Urothelium cell line (cell line): ENCODE measurements around the gene PLN.

ENCODE experiments used
- DNase-seq: peaks from one replicate; pipeline ENCODE4 v3.0.0; 2011; ENCODE audit warnings: low spot score, mixed read lengths
- FAIRE-seq: peaks from 2 replicates; lab custom pipeline; 2011; peaks lifted over from hg19 to GRCh38; lab: Jason Lieb, UNC

Gene PLN

DNA sequence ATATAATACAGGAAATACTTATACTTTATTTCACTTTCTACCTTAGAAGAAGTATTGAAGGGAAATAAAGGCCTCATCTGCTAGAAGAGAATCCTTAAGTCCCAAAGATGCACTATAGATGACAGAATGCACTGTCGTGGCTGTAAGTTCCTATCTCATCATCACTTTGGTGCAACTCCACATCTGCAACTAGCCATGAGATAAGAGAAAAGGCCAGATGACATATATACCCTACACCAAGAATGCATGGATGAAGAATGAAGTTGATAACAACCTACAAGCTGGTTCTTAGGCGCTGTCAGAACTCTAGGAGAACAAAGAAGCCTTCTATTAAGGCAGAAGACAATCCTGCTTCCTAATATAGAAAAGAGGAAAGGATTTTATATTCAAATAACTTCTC lies 11.6 kb upstream of the PLN start:
- FAIRE-seq: no peak
- no peak for DNase-seq

DNA sequence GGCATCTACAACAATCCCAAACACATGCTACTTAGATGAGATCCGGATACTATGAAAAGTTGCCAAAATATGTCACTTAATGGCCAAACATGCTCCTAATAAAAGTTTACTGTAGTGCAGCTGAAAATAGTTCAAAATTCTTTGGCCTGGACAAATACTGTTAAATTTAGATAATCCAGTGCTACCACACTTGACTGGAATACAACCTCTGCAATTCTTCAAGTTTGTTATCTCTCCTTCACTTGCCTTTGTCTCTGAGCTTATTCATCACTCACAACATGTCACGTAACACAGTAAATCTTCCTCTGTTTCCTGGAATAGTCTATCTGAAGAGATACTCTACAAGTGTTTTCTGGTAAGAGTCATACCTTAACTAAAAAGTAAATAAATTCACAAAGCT lies 10.5 kb upstream of the PLN start:
- DNase-seq: no peak
- FAIRE-seq: no peak

- DNase-seq: peak; percentile 22
- no peak for FAIRE-seq
Observed at GRCh38 chr6:118542184-118542952, 5.7 kb upstream of the PLN start.

DNA sequence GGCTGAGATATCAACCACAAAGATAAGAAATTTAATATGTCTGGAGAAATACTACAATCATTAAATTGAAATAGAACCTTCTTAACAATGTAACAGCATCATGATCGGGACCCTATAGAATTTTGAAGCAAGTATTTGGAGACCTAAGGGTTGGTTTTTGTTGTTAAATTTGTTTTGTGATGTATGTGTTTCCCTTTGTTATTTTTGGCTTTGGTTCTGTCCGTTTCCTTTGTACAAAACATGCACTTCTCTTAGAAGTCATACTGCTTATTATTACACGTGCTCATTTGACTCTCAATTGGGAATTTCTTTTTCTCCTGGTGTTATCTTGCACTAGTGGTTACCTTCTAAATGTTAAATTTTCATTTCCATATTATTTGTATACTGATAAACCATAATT lies 4.0 kb upstream of the PLN start:
- FAIRE-seq: no peak
- no peak for DNase-seq

- no peak for DNase-seq
- FAIRE-seq: no peak
Observed at GRCh38 chr6:118546164-118546879, 1.8 kb upstream of the PLN start.

- no peak for DNase-seq
- no peak for FAIRE-seq
Observed at GRCh38 chr6:118546880-118547218, 1.2 kb upstream of the PLN start.

DNA sequence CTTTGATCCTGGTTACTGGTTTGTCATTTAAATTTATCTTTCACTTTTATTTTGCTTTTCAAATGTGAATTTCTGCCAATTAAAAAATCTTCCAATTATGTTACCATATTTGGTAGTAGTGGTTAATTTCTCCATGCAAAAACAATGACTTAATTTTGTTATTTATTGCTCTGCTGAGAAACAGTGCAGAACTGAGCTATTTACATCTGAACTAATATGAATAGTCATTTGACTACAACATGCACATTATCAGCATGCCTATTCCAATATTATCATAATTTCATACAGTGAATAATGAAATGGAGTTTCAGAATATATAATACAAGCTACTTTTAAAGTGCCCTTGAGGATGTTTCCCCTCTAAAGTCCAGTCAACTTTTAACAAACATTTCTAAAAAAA lies 517 bp downstream of the PLN start:
- no peak for FAIRE-seq
- no peak for DNase-seq

- FAIRE-seq (no peak), DNase-seq (peak; percentile 6)
Observed at GRCh38 chr6:118551063-118552053, 3.3 kb downstream of the PLN start.

GRCh38 chr6:118553132-118553531 lies 5.0 kb downstream of the PLN start:
- no peak for FAIRE-seq
- no peak for DNase-seq

DNA sequence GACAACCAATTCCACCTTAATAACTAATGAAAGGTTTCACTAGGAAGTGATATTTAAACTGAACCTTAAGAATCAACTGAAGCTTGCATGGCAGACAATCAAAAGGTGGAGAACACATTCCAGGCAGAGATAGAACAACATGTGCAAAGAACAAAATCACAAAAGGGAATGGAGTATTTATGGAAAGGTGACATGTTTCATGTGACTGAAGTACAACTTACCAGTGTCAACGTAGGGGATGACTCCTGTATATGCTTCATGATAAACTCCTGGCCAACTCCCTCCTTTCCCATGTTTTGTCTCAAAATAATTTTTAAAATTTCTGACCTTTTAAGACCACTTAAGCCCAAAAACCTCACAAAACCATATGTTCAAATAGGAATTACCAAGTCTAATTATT lies 6.6 kb downstream of the PLN start:
- DNase-seq: no peak
- FAIRE-seq: no peak

- no peak for DNase-seq
- FAIRE-seq: no peak
Observed at GRCh38 chr6:118558464-118559217, 10.5 kb downstream of the PLN start.

- FAIRE-seq (no peak), DNase-seq (no peak)
Observed at GRCh38 chr6:118559659-118560058, 11.6 kb downstream of the PLN start.

DNA sequence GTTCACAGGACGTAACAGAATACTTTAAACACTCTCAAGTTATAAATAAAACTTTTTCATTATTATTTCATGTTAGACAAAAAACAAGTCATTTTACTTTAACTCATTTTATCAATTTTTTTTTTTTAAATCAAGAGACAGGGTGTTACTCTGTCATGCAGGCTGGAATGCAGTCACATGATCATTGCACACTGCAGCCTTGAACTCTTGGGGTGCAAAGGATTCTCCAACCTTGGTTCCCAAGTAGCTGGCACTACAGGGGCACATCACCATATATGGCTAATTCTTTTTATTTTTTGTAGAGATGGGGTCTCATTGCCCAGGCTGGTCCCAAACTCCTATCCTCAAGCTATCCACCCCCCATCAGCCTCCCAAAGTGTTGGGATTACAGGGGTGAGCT lies 14.2 kb downstream of the PLN start:
- FAIRE-seq (no peak), DNase-seq (no peak)

- FAIRE-seq: no peak
- DNase-seq: no peak
Observed at GRCh38 chr6:118562959-118563358, 14.9 kb downstream of the PLN start.

DNA sequence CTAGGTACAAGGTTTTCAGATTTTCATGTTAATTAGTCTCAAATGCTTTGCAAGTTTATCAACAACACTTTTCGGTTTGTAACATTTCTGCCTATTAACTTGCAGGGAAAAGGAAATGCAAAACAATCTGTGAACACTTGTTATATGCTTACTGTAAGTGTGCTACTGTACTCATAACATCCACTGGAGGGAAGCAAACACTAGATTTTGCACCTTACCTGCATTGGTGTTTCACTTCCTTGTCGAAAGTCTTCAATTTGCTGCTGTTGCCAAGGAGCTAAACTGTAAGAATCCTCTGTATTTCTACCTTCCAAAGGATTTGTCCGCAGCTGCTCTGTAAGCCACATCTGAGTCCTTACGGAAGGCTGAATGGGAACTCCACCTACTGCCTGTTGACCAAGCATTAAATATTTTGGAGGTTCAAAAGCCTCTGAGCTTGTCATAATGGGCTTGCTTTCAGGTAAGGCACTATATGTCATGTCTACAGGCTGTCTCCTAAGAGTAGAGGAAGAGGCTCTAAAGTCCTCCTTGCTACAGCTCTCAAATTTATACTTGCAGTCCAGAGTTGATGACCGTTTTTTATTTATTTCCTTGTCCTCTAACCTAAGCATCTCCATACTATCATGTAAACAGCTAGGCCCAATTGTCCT lies 17.3 kb downstream of the PLN start:
- FAIRE-seq: no peak
- no peak for DNase-seq

- no peak for FAIRE-seq
- DNase-seq: no peak
Observed at GRCh38 chr6:118567974-118568373, 19.9 kb downstream of the PLN start.

GRCh38 chr6:118569498-118569897 lies 21.4 kb downstream of the PLN start:
- DNase-seq (no peak), FAIRE-seq (no peak)

- FAIRE-seq (no peak), DNase-seq (no peak)
Observed at GRCh38 chr6:118571121-118571520, 23.0 kb downstream of the PLN start.

DNA sequence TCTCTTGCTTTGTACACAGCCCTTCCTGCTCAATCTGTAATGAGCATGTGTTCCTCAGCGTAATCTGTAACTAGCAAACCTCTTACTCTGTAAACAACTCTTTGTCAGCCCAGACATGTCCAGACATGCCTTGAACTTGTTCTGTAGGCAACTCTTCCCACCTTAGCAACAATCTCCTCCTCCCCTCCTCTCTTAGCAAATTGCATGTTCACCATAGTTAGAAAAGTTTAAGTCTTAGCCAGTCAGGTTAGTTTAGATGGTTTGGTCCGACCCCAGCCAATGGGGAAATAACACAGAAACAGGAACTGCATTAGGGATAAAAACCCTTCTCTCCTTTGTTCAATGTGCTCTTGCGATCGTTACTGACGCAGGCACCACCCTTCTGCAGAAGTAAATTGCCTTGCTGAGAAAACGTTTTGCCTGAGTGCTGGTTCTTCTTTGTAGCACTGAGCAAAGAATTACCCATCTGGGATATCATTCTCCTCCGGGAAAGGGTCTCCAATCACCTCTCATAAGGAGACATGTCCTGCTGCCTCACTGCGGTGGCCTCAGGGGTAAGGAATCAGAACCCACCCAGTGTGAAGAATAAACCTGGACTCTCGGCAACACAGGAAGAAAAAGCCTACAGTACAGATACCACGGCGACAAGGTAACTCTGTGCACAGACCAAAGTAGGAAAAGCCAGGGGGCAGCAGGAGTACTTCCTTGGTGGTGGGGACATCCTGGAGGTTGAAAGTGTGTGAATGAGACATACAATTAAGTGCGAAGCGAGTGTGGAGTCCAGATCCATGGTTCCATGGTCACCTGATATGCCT lies 26.2 kb downstream of the PLN start:
- FAIRE-seq: no peak
- DNase-seq: no peak
